ENCODE results near the gene MDM1. TPM values are rescaled to one million over a fixed set of nuclear protein-coding genes. Genes with fewer than 3 reads are reported as not detected.

The MDM1 gene
- total RNA-seq, 1 donor from 2014 or later: 10.5 TPM

DNA sequence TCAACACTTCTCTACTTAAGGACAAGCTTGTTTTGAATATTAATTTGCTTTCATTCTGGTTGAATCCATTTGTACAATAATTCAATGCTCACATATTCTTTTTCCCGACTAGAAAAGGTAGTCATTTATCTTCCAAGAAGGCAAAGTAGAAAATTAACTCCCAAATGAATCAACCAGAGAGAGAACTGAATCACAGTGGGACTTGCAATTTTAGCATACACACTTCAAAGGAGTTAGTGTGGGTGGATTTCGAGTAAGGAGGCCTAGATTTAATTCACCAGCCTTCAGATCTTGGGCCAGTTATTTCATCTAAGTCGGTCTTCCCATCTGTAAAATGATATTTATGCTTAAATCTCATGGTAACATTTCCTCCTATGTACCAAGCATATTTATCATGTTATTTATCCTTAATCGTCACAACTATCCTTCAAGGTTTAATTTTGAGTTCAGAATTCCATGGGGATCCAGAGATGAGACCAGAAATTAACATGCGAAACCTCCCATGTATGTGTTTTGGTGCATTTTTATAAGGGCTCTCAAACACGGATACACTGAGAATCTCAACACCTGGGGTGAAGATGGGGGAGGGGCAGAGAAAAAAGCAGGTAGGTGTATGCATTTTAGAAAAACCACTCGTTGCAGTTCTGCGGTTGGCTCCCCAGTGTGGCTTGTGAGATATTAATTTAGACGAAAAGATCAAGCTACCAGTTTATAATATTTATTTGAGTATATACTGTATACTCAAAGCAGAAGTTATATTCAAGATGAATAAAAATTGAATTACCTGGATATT lies 39.8 kb downstream of the MDM1 start:
- Histone ChIP-seq H3K36me3 (no peaks in the 10 kb centered on the region), H3K27me3 (no peaks in the 10 kb centered on the region), H3K27ac (no peak overlapping the region), H3K4me3 (no peak overlapping the region), H3K9me3 (no peaks in the 10 kb centered on the region), H3K4me1 (no peaks in the 10 kb centered on the region)
- ATAC-seq: no peak
- intact Hi-C loops (cut with DNase I): no loop called here
- no peak for DNase-seq
- no peak for TF ChIP-seq CTCF (IDR thresholded peaks at IDR 0.05)

GRCh38 chr12:68291396-68292036 lies 40.6 kb downstream of the MDM1 start:
- no peaks in the 10 kb centered on the region for H3K4me1 ChIP-seq
- DNase-seq (no peak), ATAC-seq (no peak)
- H3K27me3 ChIP-seq: no peaks in the 10 kb centered on the region
- no peaks in the 10 kb centered on the region for H3K36me3 ChIP-seq
- no peak overlapping the region for H3K27ac ChIP-seq
- TF ChIP-seq CTCF (IDR thresholded peaks at IDR 0.05): no peak
- intact Hi-C loops (cut with DNase I): no loop called here
- no peak overlapping the region for H3K4me3 ChIP-seq
- no peaks in the 10 kb centered on the region for H3K9me3 ChIP-seq

- Histone ChIP-seq H3K9me3 (no peaks in the 10 kb centered on the region), H3K4me3 (no peak overlapping the region), H3K36me3 (no peaks in the 10 kb centered on the region), H3K4me1 (no peaks in the 10 kb centered on the region), H3K27me3 (no peaks in the 10 kb centered on the region), H3K27ac (no peak overlapping the region)
- no peak for TF ChIP-seq CTCF (IDR thresholded peaks at IDR 0.05)
- no peak for DNase-seq
- intact Hi-C loops (cut with DNase I): no loop called here
- ATAC-seq: no peak
These were observed 42.0 kb downstream of the MDM1 start for GRCh38 chr12:68290126-68290525.

- Histone ChIP-seq H3K36me3 (no peaks in the 10 kb centered on the region), H3K9me3 (no peaks in the 10 kb centered on the region), H3K27ac (no peak overlapping the region), H3K27me3 (no peaks in the 10 kb centered on the region), H3K4me1 (no peaks in the 10 kb centered on the region), H3K4me3 (no peak overlapping the region)
- no peak for TF ChIP-seq CTCF (IDR thresholded peaks at IDR 0.05)
- DNase-seq (no peak), ATAC-seq (no peak)
- intact Hi-C loops (cut with DNase I): no loop called here
These were observed 45.1 kb downstream of the MDM1 start for GRCh38 chr12:68287106-68287505.

DNA sequence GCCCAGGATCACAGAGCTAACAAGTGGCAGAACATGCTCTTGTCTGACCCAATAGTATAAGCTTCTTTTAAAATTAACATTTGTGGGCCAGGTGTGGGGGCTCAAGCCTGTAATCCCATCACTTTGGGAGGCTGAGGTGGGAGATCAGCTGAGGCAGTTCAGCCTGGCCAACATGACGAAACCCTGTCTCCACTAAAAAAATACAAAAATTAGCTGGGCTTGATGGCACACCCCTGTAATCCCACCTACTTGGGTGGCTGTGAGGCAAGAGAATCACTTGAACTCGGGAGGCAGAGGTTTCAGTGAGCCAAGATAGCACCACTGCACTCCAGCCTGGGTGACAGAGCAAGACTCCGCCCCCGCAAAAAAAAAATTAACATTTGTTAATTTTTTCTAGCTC lies 45.8 kb downstream of the MDM1 start:
- no peaks in the 10 kb centered on the region for H3K36me3 ChIP-seq
- no peak overlapping the region for H3K4me3 ChIP-seq
- TF ChIP-seq CTCF (IDR thresholded peaks at IDR 0.05): no peak
- H3K27me3 ChIP-seq: no peaks in the 10 kb centered on the region
- DNase-seq (no peak), ATAC-seq (no peak)
- no peak overlapping the region for H3K27ac ChIP-seq
- H3K9me3 ChIP-seq: no peaks in the 10 kb centered on the region
- no peaks in the 10 kb centered on the region for H3K4me1 ChIP-seq
- intact Hi-C loops (cut with DNase I): no loop called here
